Dedifferentiated amniotic fluid mesenchymal stem cell (primary cell): Measurements from ENCODE around the gene GID8.

Experiments
- DNase-seq: peaks from one replicate; pipeline ENCODE4 v3.0.0-alpha.2; 2016; ENCODE audit errors: extremely low spot score

GID8 gene

DNA sequence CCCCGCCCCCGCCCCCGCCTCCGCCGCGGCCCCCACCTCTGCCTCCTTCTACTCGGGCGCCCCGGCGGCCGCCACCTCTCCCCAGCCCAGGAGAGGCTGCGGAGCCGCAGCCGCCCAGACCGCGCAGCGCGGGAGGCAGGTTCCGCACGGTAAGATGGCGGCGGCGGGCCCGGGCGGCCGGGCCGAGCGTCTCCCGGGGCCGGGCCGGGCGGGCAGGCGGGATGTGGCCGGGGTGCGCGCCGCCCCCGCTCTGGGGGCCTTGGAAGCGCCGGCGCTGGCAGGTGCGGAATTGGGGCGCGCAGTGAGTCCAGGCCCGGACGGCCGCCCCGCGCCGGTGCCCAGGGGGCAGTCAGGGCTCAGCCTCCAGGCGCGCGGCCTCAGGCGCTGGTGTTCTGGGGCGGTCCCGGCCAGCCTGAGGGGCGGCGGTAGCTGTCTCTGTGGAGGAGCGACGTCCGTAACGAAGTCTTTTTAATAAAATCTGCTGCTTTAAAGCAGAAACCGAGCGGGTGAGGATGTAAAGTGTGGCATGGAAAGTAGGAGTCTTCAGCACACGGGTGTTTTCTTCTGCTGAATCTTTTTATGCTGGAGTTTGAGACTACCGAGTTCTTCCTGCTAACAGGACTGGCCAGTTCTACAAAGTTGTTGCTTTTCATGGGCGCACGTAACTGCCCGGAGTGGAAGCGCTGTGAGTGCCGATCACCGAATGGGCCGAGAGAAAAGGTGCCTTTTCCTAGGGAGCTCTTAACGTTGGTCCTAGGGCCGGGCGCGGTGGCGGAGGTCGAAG is at the start of gene GID8:
Gene GID8, plus strand, starts transcription at position 43 of the 784 bp plus-strand sequence. CDS start 3,356 bp downstream, outside the sequence.
- peak; percentile 26 for DNase-seq

DNA sequence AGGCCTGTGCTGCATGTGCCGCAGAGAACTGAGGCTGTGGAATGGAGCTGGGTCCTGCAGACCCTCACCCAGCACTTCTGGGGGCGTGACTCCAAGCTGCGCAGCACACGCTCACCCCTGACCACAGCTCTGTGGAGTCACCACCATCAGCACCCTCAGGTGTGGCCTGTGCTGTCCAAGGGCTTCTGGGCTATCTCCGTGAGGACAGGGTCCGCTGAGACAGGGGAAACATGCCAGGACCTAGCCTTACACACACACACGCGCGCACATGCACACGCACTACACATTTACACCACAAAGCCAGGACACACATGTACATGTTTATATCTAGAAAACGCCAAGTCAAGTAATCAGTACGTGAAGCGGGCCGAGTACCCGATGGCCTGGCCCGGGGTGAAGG is 49.5 kb upstream of the GID8 start:
- DNase-seq: no peak

- DNase-seq: no peak
Observed at GRCh38 chr20:62888910-62889309, 49.0 kb upstream of the GID8 start.

DNA sequence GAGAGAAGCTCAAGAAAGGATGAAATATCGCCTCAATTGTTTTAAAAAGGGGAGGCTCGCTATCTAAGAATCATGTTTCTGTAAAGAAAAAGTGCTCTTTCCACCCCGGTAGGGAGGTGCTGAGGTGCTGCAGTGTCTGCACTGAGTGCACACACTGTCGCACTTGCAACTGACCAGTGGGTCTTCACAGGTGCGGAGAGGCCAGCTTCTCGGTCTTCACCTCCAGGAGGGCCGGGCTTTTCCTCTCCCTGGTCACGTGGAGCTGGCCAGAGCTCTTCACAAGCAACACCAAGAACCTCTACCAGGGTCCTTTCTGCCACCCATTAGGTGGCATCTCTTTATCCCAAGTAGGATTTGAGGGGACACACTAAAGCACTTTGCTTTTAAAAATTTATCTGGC is 48.5 kb upstream of the GID8 start:
- no peak for DNase-seq

DNA sequence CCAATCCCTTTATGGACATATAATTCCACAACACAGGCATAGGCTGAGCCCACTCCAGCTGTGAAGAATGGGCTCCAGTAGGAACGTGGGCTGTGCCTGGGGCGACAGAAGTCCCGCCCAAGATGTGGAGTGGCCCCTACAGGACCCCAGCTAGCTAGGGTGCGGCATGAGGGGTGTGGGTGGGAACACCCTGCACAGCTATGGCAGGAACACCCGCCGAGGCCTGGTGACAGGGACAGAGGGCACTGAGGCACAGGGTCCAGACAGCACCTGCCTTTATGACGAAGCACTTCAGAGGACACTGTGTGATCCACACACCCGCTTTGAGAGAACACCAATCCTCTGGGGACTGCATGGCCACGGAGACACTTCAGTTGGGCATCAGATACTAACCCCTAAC is 48.1 kb upstream of the GID8 start:
- DNase-seq: no peak

DNA sequence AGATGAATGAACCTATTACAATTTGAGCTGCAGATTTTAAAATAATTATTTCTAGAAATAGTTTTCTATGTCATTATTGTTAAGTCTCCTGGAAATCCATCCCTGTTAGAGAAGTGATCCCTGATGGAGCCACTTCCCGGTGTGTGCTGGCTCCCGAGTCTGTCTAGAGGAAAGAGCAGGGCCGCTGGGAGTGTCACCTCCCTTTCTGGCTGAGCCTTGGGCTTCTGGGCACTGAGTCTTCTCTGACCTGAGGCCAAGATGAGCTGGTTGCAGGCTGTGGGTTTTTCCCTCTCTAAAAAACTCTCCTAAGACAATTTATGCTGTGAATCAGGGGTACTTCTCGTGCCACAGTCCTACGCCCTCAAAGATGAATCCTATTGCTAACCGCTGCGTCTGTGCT is 47.5 kb upstream of the GID8 start:
- DNase-seq: no peak

DNA sequence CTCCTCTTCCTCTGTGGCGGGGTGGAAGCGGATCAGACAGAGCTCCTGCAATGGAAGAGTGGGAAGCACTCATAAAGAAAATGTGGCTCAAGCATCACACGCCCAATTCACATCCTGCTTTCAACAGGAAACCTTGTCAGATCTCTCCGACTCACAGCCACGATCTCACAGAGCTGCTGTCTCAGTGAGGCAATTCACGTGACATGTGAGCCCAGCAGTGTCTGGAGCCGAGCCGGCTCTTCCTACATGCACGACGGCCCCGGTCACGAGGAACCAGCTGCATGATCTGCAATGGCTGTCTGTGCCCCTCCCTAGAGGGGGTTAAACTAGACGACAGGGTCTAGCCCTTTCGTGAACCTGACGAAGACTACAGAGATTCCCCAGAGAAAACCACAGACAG is 46.8 kb upstream of the GID8 start:
- DNase-seq: no peak

GRCh38 chr20:62892348-62893304 is 45.3 kb upstream of the GID8 start:
- DNase-seq: no peak

DNA sequence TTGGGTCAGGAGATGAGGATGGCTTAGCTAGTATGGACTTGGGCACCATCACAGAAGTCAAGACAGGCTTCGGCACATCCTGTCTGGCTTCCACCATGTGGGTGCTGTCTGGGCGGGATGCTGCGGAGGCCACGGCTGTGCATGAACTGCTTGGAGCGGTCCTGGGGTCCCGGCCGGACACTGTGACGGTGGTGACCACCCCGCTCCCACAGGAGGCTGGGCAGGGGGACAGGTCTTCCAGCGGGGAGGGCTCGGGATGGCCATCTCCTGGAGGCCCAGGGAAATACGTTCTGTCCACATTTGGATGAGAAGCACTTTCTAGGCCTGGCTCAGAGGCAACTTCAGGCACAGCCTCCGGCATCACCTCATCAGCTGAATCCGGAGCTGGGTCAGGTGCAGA is 44.2 kb upstream of the GID8 start:
- DNase-seq: no peak

DNA sequence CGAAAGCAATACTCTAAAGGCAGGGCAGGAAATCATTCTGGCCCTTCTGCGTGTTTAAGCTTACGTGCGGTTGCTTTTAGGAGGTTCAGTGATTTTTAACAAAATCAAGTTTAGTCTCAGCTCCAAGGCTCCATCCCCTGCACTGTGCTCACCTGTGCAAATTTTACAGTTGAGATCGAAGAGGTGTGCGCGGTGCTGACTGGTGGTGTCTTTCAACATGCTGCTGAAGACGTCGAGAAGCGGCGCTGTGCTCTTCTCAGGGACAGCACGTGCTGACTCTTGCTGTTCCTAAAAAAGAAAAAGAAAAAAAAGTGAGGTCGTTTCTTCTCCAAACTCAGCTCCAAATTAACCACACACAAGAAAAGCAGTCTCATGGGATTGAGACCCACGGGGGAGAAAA is 43.7 kb upstream of the GID8 start:
- DNase-seq: no peak

GRCh38 chr20:62895539-62895938 is 42.4 kb upstream of the GID8 start:
- DNase-seq: no peak

DNA sequence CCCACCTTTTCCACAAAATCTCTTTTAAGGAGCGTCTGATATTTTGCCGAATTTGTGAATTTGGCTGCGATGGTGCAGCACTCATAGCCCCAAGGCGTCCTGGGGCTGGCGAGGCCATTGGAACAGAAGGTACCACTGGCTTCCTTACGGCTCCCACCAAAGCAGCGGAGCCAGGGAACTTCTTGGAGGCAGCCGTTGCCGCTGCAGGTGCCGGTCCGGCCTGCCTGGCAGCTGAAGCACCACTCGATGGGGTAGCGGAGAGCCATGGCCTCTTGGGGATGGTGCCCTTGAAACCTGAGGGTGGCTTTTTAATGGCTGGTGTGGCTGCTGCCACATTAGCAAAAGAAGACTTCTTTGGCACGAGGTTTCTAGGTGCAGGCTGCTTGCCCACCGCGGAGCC is 41.4 kb upstream of the GID8 start:
- DNase-seq: no peak

GRCh38 chr20:62897666-62898065 is 40.3 kb upstream of the GID8 start:
- no peak for DNase-seq

DNA sequence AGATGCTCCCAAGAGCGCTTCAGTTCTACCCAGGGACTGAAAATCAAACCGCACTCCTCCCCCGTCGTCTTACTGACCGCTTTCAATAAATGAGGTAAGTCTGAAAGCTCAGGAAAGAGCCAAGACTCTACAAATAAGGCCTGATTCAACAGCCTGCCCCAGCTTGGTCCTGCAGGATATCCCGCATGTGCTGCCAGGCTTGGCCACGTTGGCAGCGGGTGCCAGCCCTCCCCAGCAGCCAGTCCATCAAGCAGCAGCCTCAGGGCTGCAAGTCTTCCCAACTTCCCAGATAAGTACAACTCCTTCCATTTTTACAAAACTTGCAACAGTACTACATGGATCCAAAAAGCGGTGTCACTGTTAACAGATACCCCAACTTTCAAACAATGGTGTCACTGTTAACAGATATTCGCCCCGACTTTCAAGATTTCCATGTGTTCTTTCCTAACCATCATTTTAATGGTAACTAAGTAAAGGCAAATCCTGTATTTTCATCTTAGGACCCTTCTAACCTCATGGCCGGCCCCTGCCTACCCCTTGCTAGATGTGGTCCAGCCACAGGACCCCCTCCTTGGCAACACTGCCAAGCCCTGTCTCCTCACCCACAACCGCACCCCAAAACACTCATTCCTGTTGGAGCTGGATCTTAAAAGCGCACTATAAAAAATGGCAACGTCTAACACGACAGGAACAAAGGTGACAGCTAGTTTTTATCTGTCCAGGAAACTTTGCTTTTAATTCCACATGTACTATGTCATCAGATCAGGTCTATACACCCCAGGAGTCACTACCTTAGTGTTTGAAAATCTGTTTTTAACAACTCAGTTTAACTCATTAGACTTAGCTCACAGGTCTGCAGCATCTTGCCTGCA is 39.6 kb upstream of the GID8 start:
- no peak for DNase-seq

DNA sequence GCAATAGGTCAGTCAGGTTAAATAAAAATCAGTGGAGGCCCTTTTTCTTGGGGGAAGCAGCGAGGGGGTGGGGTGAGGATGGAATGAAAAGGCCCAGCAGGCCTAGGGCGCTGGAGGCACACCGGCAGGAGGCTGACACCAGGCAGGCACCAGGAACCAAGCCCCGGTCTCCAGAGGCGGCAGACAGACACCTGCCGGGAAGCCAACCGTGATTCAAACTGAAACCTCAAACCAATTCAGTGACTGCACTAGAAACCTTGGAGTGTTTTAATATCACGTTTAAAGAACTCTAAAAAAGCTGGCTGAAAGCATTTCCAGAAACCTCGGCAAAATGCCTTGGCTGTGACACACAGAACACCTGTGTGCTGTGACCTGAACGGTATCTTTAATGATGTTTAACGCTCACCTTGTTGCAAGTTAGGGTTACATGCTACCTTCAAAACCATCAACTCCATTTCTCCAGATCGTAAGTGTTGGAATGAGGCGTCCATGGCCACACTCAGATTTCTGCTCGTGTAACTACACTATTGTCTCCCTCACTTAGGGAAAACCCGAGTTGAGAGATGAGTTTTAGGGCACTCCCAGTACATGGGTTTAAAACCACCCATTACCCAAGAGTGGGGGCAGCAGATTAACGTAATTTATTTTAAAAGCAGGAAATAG is 38.8 kb upstream of the GID8 start:
- no peak for DNase-seq

- no peak for DNase-seq
Observed at GRCh38 chr20:62899633-62900051, 38.3 kb upstream of the GID8 start.

DNA sequence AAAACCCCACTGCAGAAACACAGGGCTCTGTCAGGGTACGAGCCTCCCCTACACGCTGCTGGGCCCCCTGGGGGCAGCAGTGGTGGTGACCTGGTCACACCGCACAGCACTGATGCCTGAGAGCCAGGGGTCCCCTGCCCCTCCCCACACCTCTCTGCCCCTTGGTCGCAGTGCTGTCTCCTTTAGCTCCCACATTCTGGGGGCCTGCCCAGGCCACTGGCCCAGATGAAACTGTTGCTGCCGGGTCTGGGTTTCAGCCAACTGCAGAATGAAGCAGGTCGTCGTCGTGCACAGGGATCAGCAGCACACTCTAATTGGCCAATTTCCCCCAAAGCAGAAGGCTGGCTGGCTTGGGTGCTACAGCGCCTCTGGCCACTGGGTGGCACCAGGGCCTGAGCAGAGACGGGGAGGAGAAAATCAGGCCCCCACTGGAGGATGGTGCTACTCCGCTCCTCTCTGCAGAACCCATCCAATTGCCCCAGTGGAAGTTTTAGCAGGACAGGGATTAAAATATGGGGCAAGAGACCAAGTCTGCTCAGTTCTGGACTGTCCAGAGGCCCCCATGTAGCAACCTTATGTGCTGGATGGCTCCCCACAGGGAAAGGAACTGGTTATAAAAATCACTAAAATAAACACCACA is 37.8 kb upstream of the GID8 start:
- peak; percentile 43 for DNase-seq

DNA sequence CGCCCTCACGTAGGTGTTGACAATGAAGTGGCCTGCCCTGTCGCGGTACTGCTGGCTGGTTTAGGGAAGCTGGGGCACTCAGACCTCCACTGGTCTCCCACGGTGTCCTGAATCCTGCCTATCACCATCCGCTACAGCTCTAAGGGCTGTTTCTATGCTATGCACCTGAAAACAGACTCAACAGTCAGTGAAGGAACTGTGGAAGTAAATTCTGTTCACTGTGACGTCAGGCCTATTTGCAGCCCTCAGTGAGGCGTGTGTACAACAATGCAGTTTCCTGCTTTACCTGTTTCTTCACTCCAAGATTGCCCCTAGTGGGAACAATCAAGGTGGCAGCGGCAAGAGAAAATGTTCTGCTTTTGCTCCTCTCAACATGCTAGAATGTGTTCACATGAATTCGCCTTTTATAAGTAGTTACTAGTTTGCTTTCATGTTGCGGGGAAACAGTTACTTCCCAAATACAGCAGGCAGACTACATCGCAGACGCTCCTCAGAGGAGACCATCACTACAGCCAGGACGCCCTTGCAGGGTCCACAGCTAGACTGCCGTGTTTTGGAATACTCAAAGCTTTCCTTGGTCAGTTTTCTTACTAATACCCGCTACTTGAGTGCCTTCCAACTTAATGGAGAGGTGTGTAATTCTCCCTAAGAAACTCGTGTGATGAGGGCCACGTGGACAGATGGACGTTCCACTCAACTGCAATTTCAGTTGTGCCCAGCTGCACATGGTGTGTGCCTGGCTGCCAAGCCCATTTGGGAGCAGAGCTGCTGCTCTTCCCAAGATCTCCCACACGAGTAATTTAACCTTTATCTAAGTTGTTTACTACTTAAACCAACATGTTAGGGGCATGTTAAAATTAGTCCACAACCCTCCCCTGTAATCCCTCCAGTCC is 37.0 kb upstream of the GID8 start:
- DNase-seq: no peak

GRCh38 chr20:62901891-62902290 is 36.1 kb upstream of the GID8 start:
- DNase-seq: no peak
